Naive thymus-derived CD8-positive, alpha-beta T cell (primary cell): Measurements from ENCODE around the gene PSMC5. TPM values are rescaled to one million over a fixed set of nuclear protein-coding genes. Genes with fewer than 3 reads are reported as not detected.

Source experiments
- ATAC-seq, 2 donors: fragments of 150-1000 bp; cut with Tn5 transposase in 1 of 2; sonication (Bioruptor Pico), chemical (Tn5 transposase) in 1 of 2; 1 replicate in 1 of 2; 2 replicates in 1 of 2; pipeline ENCODE4 v1.10.0; 2021; ENCODE audit warnings: mild to moderate bottlenecking in 2 of 2, moderate library complexity in 2 of 2
- POLR2A ChIA-PET: fragments of 350-600 bp; sonication (Branson Sonifier 250); formaldehyde crosslinking; loops from one replicate; lab custom pipeline; 2021; ENCODE audit warnings: antibody characterized with exemption; lab: Charles Lee
- DNase-seq, 10 donors: peaks; one replicate each; pipeline versions ENCODE4 v3.0.0 to v3.0.0-alpha.2; 2020 to 2022
- H3K27ac Mint-ChIP-seq, 10 donors: one replicate each; pipeline ENCODE4 v1.8.0; 2020 to 2022; ENCODE audit warnings: mild to moderate bottlenecking in 10 of 10, mixed read lengths in 10 of 10, moderate library complexity in 4 of 10, inconsistent platforms in 1 of 10
- H3K27me3 Mint-ChIP-seq, 5 donors: one replicate each; pipeline ENCODE4 v1.8.0; 2021 to 2022; ENCODE audit warnings: mixed read lengths in 5 of 5
- H3K36me3 Mint-ChIP-seq, 3 donors: one replicate each; pipeline ENCODE4 v1.8.0; 2020 to 2022; ENCODE audit warnings: mixed read lengths in 3 of 3, mild to moderate bottlenecking in 2 of 3, inconsistent platforms in 1 of 3
- H3K4me1 Mint-ChIP-seq, 4 donors: one replicate each; pipeline ENCODE4 v1.8.0; 2021 to 2022; ENCODE audit warnings: mixed read lengths in 4 of 4
- H3K4me3 Mint-ChIP-seq, 10 donors: one replicate each; pipeline ENCODE4 v1.8.0; 2020 to 2022; ENCODE audit warnings: mild to moderate bottlenecking in 10 of 10, mixed read lengths in 10 of 10, moderate library complexity in 6 of 10, inconsistent platforms in 1 of 10
- H3K9me3 Mint-ChIP-seq, 9 donors: one replicate each; pipeline ENCODE4 v1.8.0; 2020 to 2022; ENCODE audit warnings: mixed read lengths in 9 of 9, mild to moderate bottlenecking in 3 of 9, inconsistent platforms in 1 of 9, moderate library complexity in 1 of 9
- polyA plus RNA-seq, 3 donors: library from polyadenylated mRNA; unstranded; fragments of 300-500 nt; fragmentation: Illumina TruSeq; gene quantifications; one replicate each; pipeline ENCODE4 v1.2.3, GENCODE V29; 2021
- total RNA-seq, 8 experiments: library from RNA in 2 of 8; stranded (reverse) in 2 of 8; gene quantifications; one replicate each; pipeline ENCODE4 v1.2.3 and lab custom pipeline; 2021 to 2026

Gene PSMC5
- total and polyA plus RNA-seq, 5 experiments from 2014 or later, result 139 to 214 (median 173) TPM

DNA sequence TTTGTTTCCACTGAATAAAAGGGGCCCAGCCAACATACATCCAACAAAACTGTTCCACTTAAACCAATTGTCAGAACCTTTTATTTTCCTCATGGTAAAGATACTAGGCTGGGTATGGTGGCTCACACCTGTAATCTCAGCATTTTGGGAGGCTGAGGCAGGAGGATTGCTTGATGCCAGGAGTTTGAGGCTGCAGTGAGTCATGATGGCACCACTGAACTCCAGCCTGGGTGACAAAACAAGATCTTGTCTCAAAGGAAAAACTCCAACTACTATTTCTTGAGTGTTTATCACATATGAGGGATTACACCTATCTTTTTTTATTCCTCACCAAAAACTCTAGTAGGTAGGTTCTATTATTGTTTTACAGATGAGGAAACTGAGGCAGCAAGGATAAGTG lies 4.7 kb upstream of the PSMC5 start:
- no peaks in the 10 kb centered on the region for H3K27me3 Mint-ChIP-seq
- H3K4me1 Mint-ChIP-seq, result peaks cover 27 to 53% (median 51%) of the 10 kb centered on the region in 4 donors
- H3K36me3 Mint-ChIP-seq, result peaks cover 9 to 87% (median 22%) of the 10 kb centered on the region in 3 donors
- H3K4me3 Mint-ChIP-seq, result no peak overlapping the region
- POLR2A ChIA-PET, result no interaction called here
- no peak for ATAC-seq
- no peak for DNase-seq
- H3K9me3 Mint-ChIP-seq, result no peaks in the 10 kb centered on the region
- peak overlapping the region in 7 of 10 donors; percentile 28 to 82 (median 64) for H3K27ac Mint-ChIP-seq

GRCh38 chr17:63823659-63824331 lies 3.4 kb upstream of the PSMC5 start:
- no peaks in the 10 kb centered on the region for H3K27me3 Mint-ChIP-seq
- peaks cover 31 to 59% (median 56%) of the 10 kb centered on the region in 4 donors for H3K4me1 Mint-ChIP-seq
- H3K36me3 Mint-ChIP-seq, result peaks cover 9 to 74% (median 16%) of the 10 kb centered on the region in 3 donors
- H3K9me3 Mint-ChIP-seq, result no peaks in the 10 kb centered on the region
- no peak for ATAC-seq
- POLR2A ChIA-PET, result interaction anchor here (0.6 to 10.3 kb wide), 5 partner anchors 10 to 202 kb away, joined by 3 to 146 read pairs (median 6); partner anchors contain the start of genes LIMD2 and MAP3K3
- H3K4me3 Mint-ChIP-seq, result peak overlapping the region in 4 of 10 donors; percentile 14 to 68 (median 34)
- no peak for DNase-seq
- peak overlapping the region; percentile 6 to 98 (median 74) for H3K27ac Mint-ChIP-seq

- Mint-ChIP-seq H3K36me3 (peaks cover 9 to 73% (median 13%) of the 10 kb centered on the region in 3 donors), H3K27me3 (no peaks in the 10 kb centered on the region), H3K4me3 (peak overlapping the region in 4 of 10 donors; percentile 0 to 68 (median 32)), H3K4me1 (peaks cover 31 to 65% (median 62%) of the 10 kb centered on the region in 4 donors), H3K27ac (peak overlapping the region in 8 of 10 donors; percentile 24 to 98 (median 75)), H3K9me3 (no peaks in the 10 kb centered on the region)
- ATAC-seq (no peak), DNase-seq (no peak)
- POLR2A ChIA-PET, result interaction anchor here (1.0 to 10.3 kb wide), 3 partner anchors 9 to 127 kb away, joined by 4 to 146 read pairs (median 6); partner anchors contain the start of gene LIMD2
Measured at GRCh38 chr17:63824362-63824761, 2.9 kb upstream of the PSMC5 start.

GRCh38 chr17:63826468-63827001 lies 696 bp upstream of the PSMC5 start:
- Mint-ChIP-seq H3K4me1 (peaks cover 39 to 81% (median 79%) of the 10 kb centered on the region in 4 donors), H3K36me3 (peaks cover 9 to 73% (median 25%) of the 10 kb centered on the region in 3 donors), H3K27me3 (no peaks in the 10 kb centered on the region), H3K4me3 (peak overlapping the region; percentile 92 to 100 (median 98)), H3K27ac (peak overlapping the region; percentile 97 to 100 (median 99)), H3K9me3 (no peaks in the 10 kb centered on the region)
- POLR2A ChIA-PET, result interaction anchor here (1.0 to 10.4 kb wide), 9 partner anchors 13 to 319 kb away, joined by 3 to 177 read pairs (median 4); partner anchors contain the start of genes CCDC47, DDX42, LIMD2 and SMARCD2
- DNase-seq, result peak in 1 of 10 donors; percentile 22
- ATAC-seq, result peak; percentile 12 to 14

GRCh38 chr17:63827801-63828221 lies 580 bp downstream of the PSMC5 start:
- Mint-ChIP-seq H3K9me3 (no peaks in the 10 kb centered on the region), H3K4me1 (peaks cover 42 to 87% (median 81%) of the 10 kb centered on the region in 4 donors), H3K36me3 (peaks cover 9 to 73% (median 30%) of the 10 kb centered on the region in 3 donors), H3K27me3 (no peaks in the 10 kb centered on the region), H3K4me3 (peak overlapping the region; percentile 92 to 100 (median 98)), H3K27ac (peak overlapping the region; percentile 97 to 100 (median 99))
- ATAC-seq, result no peak
- no peak for DNase-seq
- POLR2A ChIA-PET, result interaction anchor here (0.6 to 10.4 kb wide), 8 partner anchors 11 to 130 kb away, joined by 3 to 177 read pairs (median 8); partner anchors contain the start of genes CCDC47, DDX42, LIMD2 and SMARCD2

DNA sequence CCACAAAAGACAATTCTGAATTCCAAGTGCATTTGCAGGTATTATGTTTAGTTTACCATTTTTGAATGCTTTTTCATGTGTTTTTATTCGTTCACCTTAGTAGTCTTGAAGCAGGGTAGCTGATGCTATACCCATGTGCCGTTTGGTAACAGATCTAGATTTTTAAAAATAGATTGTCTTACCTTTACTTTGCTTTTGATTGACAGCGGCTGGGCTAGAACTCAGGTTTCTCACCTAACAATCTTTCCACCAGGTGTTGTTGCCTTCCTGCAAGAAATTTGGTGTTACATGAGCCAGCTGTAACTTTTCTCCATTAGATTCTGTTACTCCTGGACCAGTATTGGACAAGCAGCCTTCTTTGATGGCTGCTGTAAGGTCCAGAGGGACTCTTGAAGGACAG lies 1.7 kb downstream of the PSMC5 start:
- H3K36me3 Mint-ChIP-seq, result peaks cover 4 to 72% (median 30%) of the 10 kb centered on the region in 3 donors
- POLR2A ChIA-PET, result interaction anchor here (1.0 to 10.4 kb wide), 6 partner anchors 11 to 131 kb away, joined by 4 to 177 read pairs (median 22); partner anchors contain the start of genes CCDC47, DDX42, LIMD2 and SMARCD2
- DNase-seq (no peak), ATAC-seq (no peak)
- peak overlapping the region; percentile 25 to 99 (median 94) for H3K4me3 Mint-ChIP-seq
- no peaks in the 10 kb centered on the region for H3K9me3 Mint-ChIP-seq
- H3K4me1 Mint-ChIP-seq, result peaks cover 39 to 84% (median 79%) of the 10 kb centered on the region in 4 donors
- H3K27me3 Mint-ChIP-seq, result no peaks in the 10 kb centered on the region
- peak overlapping the region in 7 of 10 donors; percentile 39 to 98 (median 73) for H3K27ac Mint-ChIP-seq

GRCh38 chr17:63830278-63830677 lies 3.0 kb downstream of the PSMC5 start:
- Mint-ChIP-seq H3K27me3 (no peaks in the 10 kb centered on the region), H3K4me1 (peaks cover 38 to 88% (median 85%) of the 10 kb centered on the region in 4 donors), H3K4me3 (peak overlapping the region in 9 of 10 donors; percentile 18 to 81 (median 68)), H3K36me3 (peaks cover 0 to 72% (median 27%) of the 10 kb centered on the region in 3 donors), H3K27ac (peak overlapping the region; percentile 5 to 98 (median 86)), H3K9me3 (no peaks in the 10 kb centered on the region)
- ATAC-seq, result no peak
- DNase-seq, result no peak
- POLR2A ChIA-PET, result interaction anchor here (0.6 to 10.4 kb wide), 9 partner anchors 9 to 757 kb away, joined by 3 to 177 read pairs (median 5); partner anchors contain the start of genes CCDC47, DDX42, LIMD2 and SMARCD2

- Mint-ChIP-seq H3K4me3 (peak overlapping the region; percentile 21 to 81 (median 68)), H3K4me1 (peaks cover 37 to 87% (median 82%) of the 10 kb centered on the region in 4 donors), H3K36me3 (peaks cover 0 to 73% (median 27%) of the 10 kb centered on the region in 3 donors), H3K27me3 (no peaks in the 10 kb centered on the region), H3K9me3 (no peaks in the 10 kb centered on the region), H3K27ac (peak overlapping the region; percentile 72 to 98 (median 86))
- DNase-seq (no peak), ATAC-seq (no peak)
- POLR2A ChIA-PET, result interaction anchor here (0.6 to 10.4 kb wide), 7 partner anchors 9 to 402 kb away, joined by 3 to 177 read pairs (median 5); partner anchors contain the start of genes CCDC47, DDX42, LIMD2 and SMARCD2
Measured at GRCh38 chr17:63830904-63831491, 3.8 kb downstream of the PSMC5 start.

DNA sequence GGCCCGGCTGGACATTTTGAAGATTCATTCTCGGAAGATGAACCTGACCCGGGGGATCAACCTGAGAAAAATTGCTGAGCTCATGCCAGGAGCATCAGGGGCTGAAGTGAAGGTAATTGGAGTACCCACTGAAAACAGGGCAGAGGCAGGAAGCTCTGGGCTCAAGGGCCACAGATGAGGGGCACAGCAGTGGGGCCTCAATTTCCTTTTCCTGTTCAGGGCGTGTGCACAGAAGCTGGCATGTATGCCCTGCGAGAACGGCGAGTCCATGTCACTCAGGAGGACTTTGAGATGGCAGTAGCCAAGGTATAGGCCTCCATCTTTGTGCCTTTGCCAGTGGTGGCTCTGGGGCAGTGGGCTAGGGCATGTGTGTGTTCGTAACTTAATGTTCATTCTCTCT lies 4.3 kb downstream of the PSMC5 start:
- Mint-ChIP-seq H3K36me3 (peaks cover 0 to 76% (median 27%) of the 10 kb centered on the region in 3 donors), H3K27ac (peak overlapping the region; percentile 72 to 98 (median 86)), H3K4me3 (peak overlapping the region in 9 of 10 donors; percentile 46 to 81 (median 69)), H3K4me1 (peaks cover 37 to 82% (median 77%) of the 10 kb centered on the region in 4 donors), H3K9me3 (no peaks in the 10 kb centered on the region), H3K27me3 (no peaks in the 10 kb centered on the region)
- DNase-seq (peak in 1 of 10 donors; percentile 28), ATAC-seq (no peak)
- POLR2A ChIA-PET, result interaction anchor here (1.4 to 10.4 kb wide), 4 partner anchors 8 to 134 kb away, joined by 5 to 177 read pairs (median 89); partner anchors contain the start of genes CCDC47, DDX42, LIMD2 and SMARCD2

DNA sequence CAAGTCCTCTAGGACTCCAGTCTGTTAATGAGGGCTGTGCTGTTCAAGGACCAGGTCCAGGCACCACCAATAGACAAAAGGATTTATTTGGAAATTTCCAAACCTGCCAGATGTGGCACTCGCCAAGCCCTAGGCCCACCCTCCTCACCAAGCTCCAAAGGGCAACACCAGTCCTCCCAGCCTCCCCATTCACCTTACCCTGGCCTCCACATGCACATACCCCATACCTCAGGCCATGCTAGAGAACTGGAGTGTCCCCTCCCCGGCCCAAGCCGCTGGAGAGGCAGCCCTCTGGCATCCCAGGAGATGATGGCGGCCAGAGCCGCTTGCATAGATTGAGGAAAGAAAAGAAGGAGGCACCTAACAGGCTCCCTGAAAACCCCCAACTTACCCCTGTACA lies 4.8 kb downstream of the PSMC5 start:
- H3K36me3 Mint-ChIP-seq, result peaks cover 0 to 81% (median 27%) of the 10 kb centered on the region in 3 donors
- H3K4me3 Mint-ChIP-seq, result peak overlapping the region in 9 of 10 donors; percentile 46 to 81 (median 69)

DNA sequence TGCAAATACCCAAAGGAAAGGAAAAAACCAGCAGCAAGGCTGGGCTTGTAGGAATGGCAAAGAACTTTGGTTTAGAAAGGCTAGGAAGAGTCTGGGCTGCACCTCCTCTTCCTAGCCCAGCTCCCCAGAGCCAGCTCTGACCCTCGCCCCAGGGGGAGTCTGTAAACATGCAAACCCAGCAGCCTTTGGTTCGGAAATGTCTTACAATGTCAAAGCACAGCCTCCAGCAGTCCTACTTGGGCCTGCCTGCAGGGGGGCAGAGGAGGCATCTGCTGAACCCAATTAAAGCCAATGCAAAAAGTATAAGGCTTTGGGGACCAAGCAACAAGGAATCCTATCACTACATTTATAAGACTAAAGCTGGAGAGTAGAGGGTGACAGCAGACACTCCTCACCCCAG lies 5.2 kb downstream of the PSMC5 start:
- Mint-ChIP-seq H3K27ac (peak overlapping the region; percentile 33 to 98 (median 86)), H3K4me1 (peaks cover 35 to 81% (median 75%) of the 10 kb centered on the region in 4 donors), H3K9me3 (no peaks in the 10 kb centered on the region), H3K4me3 (peak overlapping the region in 7 of 10 donors; percentile 16 to 81 (median 68)), H3K27me3 (no peaks in the 10 kb centered on the region), H3K36me3 (peaks cover 0 to 80% (median 25%) of the 10 kb centered on the region in 3 donors)
- POLR2A ChIA-PET, result interaction anchor here (1.0 to 10.4 kb wide), 3 partner anchors 7 to 135 kb away, joined by 3 to 177 read pairs (median 146); partner anchors contain the start of genes LIMD2 and SMARCD2
- ATAC-seq (no peak), DNase-seq (no peak)

More for the DNA sequence above, 4.8 kb downstream of the PSMC5 start:
- ATAC-seq (no peak), DNase-seq (no peak)
- Mint-ChIP-seq H3K27ac (peak overlapping the region; percentile 72 to 98 (median 86)), H3K4me1 (peaks cover 38 to 82% (median 76%) of the 10 kb centered on the region in 4 donors), H3K9me3 (no peaks in the 10 kb centered on the region), H3K27me3 (no peaks in the 10 kb centered on the region)
- POLR2A ChIA-PET, result interaction anchor here (1.4 to 10.4 kb wide), 4 partner anchors 8 to 134 kb away, joined by 5 to 177 read pairs (median 89); partner anchors contain the start of genes CCDC47, DDX42, LIMD2 and SMARCD2
